ENCODE results near the gene CES5A. TPM values are rescaled to one million over a fixed set of nuclear protein-coding genes. Genes with fewer than 3 reads are reported as not detected.

The CES5A gene
- not detected in 2 replicates for total RNA-seq

GRCh38 chr16:55875273-55875672 lies at the start of gene CES5A:
CES5A (minus strand) TSS chr16:55875373; CDS start chr16:55875221, 152 bp downstream.

DNA sequence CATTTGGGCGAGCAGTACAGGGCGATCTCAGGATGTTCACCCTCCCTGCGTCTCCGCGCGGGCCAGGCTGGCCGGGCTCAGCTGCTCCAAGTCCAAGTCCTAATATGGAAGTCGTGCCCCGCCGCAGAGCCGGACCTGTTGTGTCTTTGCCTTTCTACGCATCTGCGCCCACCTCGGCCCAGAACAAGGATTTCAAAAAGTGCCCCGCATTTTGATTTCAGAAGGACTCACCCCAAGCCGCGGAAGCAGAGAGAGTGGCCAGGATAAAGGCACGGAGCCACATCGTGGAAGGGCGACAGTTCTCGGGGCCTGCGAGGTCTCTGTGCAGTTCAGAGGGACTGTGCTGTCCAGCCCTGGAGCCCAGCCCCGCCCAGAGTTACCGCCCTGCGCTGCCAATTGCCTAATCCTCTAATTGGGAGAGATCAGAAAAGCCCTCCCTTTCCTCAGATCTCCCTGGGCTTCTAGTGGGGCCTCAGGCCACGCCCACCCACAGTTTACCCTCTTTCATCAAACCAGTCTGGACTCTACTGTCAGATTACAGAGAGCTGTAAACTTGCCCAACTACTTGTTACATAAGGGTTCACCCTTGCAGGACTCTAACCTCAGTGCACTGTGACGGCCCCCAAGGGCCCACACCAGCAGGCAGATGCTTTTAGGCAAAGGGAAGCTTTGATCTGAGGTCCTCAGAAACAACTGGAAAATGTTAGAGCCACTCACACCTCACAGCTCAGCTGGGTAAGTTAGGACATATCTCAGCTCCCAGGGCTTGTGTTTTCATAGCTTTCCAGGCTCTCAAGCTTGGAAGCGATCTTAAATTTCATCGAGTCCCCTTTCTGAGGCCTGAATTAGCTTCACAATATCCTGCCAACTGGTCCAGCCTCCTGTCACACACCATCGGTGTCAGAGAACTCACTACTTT lies 42.1 kb downstream of the CES5A start, which contains the start of gene CES1:
Gene CES1 (minus strand): TSS at position 324 of the 919 bp plus-strand sequence. CDS start 41 bp downstream, at position 283.

Other genes starting within 250 kb of the CES5A start
- gene SLC6A2, start 219.4 kb downstream of the CES5A start, total RNA-seq: not detected in 2 replicates
- 0.30 TPM in 1 of 2 replicates, not detected in the other for gene CES1, start 42.3 kb downstream of the CES5A start, total RNA-seq

Data from smooth muscle cell of the umbilical artery (primary cell).